Middle frontal gyrus (tissue), 1 donor: ENCODE measurements around the gene GNPTG.

Experiments
- DNase-seq: peaks from one replicate; pipeline ENCODE4 v3.0.0-alpha.2; 2015; ENCODE audit warnings: low spot score; ENCODE audit errors: extremely low spot score

The GNPTG gene

DNA sequence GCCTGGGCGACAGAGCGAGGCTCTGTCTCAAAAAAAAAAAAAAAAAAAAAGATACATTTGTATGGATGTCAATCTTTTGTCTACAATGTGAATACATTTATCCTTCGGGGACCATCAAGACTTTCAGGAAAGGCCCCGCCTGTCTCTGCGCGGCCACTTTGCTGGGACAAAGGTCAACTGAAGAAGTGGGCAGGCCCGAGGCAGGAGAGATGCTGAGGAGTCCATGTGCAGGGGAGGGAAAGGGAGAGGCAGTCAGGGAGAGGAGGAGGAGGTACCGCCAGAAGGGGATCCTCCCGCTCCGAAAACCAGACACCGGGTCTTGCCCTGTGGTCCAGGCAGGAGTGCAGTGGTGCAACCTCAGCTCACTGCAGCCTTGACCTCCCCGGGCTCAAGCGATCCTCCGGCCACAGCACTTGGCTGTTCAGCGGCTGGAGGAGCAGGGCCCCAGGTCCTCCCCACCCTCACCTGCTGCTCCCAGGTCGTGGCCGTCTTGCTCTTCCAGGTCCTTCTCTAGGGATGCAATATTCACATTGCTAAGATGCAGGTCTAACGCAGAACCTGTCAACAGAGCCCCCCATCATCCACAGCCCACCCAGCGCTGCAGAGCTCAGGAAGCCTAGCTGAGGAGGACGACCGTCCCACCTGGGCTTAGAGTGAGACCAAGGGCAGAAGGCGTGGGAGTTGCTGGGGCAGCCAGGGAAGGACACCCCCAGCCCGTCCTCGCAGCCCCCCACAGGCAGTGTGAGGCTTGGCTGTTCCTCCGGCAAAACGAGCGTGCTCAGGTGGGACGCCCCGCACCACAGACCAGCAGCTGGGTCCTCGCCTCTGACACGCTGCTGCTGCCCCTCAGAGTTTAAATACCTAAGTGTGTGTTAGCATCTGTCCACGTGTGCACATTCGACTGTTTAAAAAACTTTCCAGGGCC is 19.6 kb downstream of the GNPTG start:
- DNase-seq, result no peak

DNA sequence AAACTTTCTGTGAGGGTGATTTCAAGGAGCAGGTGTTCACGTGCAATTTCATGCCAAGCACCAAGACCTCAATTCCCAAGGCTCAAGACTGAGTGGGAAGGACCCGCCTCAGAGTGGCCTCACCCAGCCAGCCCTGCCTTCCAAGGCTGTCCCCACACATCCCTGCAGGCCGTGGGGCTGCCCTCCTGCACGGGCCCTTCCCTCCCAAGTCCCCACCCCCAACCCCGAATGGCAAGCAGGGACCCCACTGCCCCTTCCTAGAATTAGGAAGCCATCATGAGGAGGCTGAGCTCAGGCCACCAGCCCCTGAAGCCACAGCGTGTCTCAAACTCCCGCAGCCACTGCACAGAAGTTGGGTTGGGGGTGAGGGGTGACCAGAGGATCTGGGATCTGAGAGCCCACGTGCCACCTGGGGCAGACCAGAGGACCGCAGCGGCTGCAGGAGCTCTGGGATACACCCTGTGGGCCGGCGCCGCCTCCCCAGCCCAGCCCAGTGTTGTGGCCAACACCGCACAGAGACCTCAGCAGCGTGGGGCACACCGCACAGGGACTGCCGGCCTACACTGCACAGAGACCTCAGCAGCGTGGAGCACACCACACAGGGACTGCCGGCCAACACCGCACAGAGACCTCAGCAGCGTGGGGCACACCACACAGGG is 20.7 kb downstream of the GNPTG start:
- no peak for DNase-seq

DNA sequence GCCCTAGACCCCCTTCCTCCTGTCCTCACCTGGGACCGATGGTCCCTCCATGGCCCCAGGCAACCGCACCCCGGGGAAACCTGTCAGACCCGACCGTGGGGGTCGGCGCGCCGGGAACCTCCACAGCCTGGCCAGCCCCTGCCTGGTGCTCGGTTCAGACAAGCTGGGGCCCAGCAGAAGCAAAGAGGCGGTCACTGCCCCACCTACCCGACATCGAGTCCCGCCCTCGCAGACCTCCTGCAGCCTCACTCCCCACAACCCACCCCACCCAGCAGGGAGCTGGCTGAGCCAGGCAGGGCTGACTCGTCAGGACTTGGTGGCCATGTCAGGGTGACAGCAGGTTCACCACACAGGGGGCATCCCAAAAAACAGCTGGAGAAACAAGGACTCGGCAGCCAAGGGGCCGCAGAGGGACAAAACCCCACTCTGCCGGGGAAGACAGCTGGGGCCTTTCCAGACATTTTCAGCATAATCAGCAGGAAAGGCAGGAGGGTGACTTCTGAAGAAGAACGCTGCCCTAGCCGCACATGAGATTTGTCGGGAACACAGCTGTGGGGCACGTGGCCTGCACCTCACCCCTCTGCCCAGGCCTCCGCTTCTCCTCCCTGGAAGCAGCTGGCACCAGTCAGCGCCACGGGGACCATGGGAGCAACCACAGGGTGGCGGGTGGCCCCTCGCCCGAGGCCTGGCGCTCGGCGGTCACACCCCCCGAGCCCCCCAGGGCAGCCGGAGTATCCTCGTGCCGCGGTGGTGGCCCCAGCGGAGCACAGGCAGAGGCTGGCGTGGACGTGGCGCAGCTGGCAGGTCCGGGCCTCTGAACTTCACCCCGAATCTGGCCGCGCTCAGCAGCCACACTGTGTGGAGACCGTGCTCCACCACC is 22.9 kb downstream of the GNPTG start:
- no peak for DNase-seq

DNA sequence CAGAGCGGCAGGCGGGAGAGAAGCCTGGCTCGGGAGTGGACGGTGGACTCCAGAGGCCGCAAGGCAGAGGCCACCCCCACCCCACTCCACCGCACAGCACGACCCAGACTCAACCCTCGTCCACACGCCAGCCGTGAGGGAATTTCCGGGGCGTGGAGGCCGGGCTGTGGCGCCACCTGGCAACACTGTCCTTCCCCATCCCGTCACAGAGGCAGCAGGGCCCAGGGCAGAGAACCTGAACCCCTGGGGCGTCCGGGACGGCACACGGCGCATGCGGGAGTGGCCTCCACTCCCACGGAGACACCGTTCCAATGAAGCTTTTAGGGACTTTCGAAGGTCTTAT is 23.5 kb downstream of the GNPTG start:
- no peak for DNase-seq

DNA sequence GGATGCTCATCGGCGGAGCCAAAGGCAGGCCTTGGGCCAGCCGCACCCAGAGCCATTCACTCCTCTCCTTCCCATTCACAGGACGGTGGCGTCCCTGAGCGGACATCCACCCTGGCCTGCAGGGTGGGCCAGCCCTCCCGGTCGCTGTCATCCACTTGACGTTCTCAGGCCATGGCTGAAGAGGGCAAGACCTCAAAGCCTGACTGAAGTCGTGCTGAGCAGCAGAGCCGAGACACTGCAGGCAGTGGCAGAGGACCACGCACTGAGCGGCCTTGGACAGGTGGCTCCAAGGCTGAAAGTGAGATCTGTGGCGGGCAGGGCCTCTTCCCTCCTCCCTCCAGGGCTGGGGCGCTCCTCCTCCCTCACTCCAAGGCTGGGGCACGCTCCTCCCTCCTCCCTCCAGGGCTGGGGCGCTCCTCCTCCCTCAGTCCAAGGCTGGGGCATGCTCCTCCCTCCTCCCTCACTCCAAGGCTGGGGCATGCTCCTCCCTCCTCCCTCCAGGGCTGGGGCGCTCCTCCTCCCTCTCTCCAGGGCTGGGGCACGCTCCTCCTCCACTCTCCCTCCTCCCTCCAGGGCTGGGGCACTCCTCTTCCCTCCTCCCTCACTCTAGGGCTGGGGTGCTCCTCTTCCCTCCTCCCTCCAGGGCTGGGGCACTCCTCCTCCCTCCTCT is 24.1 kb downstream of the GNPTG start:
- no peak for DNase-seq

DNA sequence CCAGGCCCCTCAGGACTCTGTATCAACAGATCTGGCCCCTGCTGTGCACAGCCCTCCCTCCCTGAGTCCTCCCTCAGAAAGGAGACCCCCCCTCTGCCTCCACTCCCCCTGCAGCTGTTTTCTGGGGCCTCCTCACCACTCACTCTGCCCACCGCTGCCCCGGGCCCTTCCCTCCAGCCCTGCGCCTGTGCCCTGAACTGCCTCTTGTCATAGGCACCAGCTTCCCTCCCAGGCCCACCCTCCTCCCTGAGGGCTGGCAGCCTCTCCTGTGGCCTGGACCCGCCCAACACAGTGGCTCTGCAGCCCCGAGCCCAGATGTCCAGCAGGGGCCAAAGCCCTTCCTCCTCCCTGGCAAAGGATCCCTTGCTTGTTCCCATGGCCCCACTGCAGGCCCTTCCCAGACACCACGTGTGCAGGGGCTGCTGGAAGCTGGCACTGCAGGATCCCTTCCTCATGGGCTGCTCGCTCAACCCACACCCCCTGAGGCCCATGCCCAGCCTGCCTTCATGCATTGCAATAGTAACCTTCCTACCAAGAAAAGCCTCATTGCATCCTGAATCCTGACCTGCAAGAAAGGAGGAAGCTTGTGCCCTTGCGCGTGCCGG is 25.8 kb downstream of the GNPTG start:
- no peak for DNase-seq

DNA sequence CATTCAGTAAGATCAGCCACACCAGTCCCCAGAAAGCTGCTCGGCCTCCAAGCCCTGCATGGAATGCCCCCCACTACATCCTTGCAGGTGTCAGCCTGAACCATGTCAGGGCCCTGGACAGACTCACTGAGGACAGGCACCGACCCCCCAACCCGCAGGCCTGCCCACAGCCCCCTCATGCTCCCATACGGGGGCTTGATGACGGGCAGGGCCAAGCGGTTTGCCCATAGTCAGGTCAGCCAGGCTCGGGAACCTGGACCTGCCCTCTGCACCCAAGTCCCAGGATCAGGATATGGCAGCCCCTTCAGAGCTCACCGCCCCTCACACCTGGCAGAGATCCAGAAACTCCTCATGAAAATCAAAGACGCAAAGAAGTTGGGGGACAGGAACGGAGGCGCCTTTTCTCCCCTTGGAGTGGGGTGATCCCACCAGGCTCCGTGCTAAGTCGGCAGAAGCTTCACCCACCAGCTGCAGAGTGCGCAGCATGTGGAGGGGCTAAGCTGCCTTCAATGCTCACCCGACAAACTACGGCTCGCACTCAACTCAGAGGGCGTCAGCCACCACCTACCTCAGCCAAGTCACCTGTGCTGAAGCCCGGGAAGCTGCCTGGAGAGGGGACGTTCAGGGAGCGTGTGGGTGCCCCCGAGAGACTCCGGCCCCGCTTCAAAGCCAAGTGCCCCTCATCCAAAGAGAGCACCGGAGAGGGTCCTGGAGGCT is 26.5 kb downstream of the GNPTG start:
- DNase-seq, result no peak

DNA sequence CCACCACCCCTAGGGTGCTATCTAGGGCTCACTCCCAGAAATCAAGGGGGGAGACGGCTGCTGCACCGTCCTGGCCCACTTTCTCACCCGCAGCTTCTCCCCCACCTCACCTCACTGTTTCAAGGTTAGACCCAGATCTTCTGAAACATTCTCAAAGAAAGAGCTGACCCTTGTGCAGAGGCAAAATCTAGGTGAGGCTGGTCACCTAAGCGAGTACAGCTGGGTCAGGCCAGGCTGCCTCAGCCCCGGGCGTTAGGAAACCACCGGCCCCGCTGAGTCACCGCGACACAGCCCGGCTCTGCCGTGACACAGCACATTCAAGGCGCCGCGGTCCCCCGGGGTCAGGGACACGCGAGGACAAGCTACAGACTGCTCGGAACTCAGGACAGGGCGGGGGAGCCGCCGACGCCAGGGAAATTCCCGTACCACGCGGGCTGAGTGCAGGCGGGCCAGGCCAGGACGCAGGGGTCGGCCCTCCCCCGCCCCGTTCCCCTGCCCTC is 27.1 kb downstream of the GNPTG start:
- no peak for DNase-seq

DNA sequence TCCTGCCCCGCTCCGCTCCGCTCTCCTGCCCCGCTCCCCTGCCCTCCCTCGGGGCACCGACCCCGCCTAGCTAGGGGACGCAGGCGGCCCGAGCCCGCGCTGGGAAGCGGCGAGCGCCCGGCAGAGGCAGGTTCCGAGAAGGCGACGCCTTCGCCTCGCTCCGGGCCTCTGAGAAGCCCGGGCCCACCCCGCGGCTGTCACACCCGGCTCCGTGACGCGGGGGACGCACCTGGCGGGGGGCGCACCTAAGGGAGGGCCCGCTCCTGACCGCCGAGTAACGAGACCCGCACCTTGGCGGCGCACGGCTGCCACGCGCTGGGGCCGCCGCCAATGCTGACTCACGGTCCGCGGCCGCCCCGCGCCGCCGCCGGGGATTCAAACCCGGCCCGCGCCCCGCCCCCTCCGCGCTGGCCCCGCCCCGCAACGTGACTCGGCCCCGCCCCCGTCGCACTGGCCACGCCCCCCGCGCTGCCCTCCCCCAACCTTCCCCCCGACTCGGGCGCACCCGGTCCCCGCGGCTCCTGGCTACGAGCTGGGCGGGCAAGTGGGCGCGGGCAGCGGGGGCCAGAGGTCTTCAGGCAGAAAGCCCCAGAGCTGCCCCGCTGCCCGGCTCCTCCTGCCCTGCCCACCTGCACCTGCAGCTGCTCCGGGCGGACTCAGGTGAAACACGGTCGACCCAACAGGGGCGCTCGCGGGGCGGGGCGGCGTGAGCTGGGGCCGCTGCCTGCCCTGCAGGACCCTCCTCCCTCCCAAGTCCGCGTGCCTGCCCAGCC is 27.8 kb downstream of the GNPTG start:
- DNase-seq, result no peak

DNA sequence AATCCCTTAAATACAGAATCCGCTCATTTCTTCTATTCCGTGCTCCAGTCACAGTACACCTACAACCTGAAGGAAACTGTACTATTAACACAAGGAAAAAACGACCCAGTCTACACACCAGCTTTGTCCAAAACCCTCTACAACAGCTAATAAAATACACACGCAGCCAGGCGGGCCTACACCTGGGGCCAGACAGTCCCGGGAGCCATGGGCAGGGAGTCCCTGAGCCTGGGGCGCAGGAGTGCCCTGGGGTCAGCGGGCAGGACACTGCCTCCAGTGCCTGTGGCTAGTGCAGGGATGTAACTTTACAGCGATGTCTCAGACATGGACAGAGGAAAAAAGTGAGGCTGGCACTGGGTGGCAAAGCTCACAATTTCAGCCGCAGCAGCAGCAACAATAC is 28.5 kb downstream of the GNPTG start:
- DNase-seq, result no peak

DNA sequence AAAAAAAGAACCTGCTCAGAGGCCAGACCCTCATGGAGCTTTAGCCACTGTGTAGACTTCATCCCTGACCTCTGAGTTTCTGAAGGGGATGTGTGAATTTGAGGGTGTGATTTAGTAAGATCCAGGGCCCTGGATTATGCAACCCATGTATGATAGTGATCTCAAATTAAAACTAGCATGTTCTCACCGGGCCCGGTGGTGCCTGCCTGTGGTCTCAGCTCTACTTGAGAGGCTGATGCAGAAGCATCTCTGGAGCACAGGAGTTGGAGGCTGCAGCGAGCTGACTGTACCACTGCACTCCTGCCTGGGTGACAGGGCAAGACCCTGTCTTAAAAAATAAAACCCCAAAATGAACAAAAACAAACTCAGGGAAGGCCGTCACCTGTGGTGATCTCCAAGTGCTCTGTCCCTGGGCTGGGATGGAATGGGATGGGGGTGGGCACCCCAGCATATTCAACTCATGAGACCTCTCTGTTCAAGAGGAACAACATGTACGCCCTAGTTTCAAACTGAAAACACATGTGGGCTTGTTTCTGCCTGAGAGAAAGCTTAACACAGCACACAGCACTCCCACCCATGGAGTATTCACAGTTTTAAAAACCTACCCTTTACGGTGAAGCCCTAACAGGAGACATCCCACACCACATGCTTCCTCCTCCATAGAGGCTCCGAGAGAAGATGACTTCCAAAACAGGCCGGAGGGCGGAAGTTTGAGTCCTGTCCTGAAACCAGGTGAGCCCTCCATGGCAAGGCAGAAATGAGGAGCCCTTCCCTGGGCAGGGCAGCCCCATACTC is 30.1 kb downstream of the GNPTG start:
- DNase-seq, result no peak

DNA sequence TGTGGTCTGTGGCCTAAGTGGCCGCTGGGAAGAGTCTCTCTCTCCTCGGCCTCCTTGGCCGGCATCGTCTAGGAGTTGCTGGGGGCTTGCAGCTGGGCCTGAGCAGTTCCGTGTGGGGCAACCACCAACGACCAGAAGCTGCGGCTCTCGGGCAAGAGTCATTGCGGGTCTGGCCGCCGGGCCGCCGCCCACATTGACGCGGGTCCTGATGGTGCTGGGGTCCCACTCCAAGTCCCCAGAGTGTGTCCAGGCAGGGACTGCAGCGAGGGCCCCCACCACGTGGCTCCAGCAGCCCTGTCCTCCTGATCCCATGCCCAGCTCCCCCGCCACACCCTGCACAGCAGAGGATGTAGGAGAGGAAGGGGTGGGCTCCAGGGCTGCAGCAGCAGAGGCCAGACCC is 31.8 kb downstream of the GNPTG start:
- DNase-seq, result no peak

DNA sequence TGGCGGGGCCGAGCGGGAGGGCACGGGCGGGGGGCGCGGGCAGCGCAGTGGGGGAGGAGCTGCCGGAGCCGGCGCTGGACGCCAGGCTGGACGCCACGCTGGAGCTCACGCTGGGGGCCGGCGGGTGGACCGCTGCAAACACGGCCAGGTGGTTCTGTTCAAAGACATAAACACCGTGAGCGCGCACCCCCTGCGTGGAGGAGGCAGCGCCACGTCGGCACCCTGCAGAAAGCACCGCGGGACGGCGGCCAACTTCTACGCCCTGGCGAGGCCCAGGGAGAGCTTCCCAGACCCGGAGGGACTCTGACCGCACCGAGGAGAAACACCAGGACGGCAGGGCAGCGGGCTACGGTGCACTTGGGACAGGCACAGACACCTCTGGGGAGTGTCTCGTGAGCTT is 33.5 kb downstream of the GNPTG start:
- no peak for DNase-seq

DNA sequence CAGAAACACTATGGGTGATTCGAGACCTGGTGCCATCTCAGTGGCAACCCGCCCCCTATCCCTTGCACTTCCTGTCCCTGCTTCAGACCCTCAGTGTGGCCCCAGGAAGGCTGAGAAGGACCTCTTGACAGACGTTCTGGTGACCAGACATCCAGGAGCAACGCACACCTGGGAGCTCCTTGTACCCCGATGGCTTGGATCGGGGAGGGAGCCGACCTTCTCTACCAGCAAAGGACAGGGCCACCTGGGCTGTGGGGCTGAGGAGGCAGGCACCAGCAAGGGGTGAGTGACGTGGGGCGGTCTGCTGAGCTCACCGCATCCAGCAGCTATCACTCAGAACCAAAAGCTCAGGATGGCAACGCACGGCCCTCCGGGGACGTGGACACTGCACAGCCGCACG is 35.6 kb downstream of the GNPTG start:
- no peak for DNase-seq

DNA sequence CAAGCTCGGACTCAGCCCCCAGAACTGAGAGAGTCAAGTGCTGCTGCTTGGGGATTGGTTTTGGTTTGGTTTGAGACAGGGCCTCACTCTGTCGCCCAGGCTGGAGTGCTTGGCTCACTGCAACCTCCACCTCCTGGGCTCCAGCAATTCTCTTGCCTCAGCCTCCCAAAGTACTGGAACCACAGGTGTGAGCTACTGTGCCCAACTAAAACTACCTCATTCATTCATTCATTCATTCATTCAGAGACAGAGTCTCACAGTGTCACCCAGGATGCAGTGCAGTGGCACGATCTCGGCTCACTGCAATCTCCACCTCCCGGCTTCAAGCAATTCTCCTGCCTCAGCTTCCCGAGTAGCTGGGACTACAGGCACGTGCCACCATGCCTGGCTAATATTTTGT is 38.0 kb downstream of the GNPTG start:
- no peak for DNase-seq

DNA sequence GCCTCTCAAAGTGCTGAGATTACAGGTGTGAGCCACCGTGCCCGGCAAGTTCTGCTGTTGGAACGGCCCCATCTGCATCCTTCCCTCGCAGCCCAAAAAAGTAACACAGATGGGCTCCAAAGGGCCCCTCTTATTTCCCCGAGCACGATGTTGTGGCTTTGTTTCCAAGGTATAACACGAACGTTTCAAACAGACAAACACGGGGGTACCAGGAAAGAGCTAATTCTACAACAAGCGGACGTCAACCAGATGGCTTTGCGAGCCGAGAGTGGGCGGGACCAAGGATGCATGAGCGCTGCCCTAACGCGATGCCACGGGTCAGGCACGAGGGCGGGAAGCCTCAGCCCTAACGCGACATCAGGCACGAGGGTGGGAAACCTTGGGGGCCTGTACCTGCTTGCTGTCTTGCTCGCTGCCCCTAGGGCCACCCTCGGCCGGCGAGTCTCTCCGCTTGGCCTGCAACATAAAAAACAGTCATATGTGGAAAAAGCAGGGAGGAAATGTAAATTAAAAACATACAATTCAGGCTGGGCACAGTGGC is 38.6 kb downstream of the GNPTG start:
- no peak for DNase-seq

DNA sequence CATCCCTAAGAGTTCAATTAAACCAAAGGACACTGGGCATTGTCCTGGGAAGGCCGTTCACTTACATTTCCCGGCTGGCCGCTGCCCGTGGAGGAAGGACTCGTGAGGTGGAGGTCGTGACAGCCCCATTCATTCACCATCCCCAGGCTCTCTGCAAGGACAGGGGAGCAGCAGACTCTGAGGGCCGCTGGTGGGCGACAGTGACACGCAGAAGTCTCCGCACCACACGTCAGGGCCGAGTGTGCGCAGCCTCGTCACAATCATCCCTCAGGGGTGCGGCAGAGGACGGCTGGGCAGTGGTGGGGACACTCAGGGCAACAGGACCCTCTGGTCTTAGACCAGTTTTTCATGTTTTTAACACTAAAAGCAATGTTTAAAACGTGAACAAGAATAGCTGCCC is 41.1 kb downstream of the GNPTG start:
- no peak for DNase-seq

DNA sequence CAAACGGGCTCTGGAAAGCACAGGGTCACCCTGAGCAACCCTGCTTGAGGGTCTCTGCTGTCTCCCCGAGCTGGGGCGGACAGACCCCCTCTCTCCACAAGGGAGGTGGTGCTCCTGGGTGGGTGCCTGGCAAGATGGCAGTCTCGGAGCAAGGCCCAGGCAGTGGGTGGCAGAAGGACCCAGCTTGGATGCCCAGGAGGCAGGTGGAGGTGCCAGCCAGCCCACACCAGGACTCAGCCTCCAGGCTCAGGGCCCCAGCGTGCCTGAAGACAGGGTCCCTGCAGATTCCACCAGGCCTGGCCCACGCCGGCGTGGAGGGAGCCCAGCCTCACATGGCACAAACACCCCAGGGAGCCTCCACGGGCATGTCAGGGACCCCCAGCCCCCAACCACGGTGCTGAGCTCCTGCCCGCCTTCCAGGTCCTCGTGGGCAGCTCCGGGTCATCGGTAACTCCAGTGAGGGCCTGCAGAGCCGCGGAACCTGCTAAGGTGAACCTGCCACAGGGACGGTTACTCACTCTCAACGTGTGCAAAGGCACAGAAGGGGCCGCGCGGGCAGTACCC is 42.0 kb downstream of the GNPTG start:
- no peak for DNase-seq
